Measurements from ENCODE around the gene PLEKHG3. TPM values are rescaled to one million over a fixed set of nuclear protein-coding genes. Genes with fewer than 3 reads are reported as not detected.

Gene PLEKHG3
- polyA plus RNA-seq, 1 donor (not counting 4 experiments of a cell fraction or from before 2014, with no cell fraction given), result 71.0 TPM

- TF ChIP-seq CTCF (optimal IDR thresholded peaks at IDR 0.05 in 1 of 3, IDR thresholded peaks at IDR 0.05 in 1 of 3, conservative IDR thresholded peaks at IDR 0.05 in 1 of 3; ENCODE audit: extremely low read depth in 1 of 3, insufficient read depth in 2 of 3, low read length in 3 of 3) (no peak), EZH2 (IDR thresholded peaks at IDR 0.05; ENCODE audit: low read length) (no peak)
- H3K9me3 ChIP-seq (ENCODE audit: control insufficient read depth, low read depth, low read length), result no peaks in the 10 kb centered on the region
- no peak overlapping the region for H3K9ac ChIP-seq (ENCODE audit: control insufficient read depth, extremely low read depth, insufficient read depth, low read length)
- no peak overlapping the region for H3K4me3 ChIP-seq (ENCODE audit: control insufficient read depth in 2 of 3, extremely low read depth in 1 of 3, insufficient read depth in 2 of 3, low read depth in 1 of 3, low read length in 3 of 3)
- peaks cover 32% of the 10 kb centered on the region for H3K4me1 ChIP-seq (ENCODE audit: control insufficient read depth, extremely low read depth, insufficient read depth, low read length)
- dilution Hi-C loops (cut with MboI; ENCODE audit: extremely low pct_ligation_motif_present, low sequenced_read_pairs), result no loop called here
- H3K4me2 ChIP-seq (ENCODE audit: control insufficient read depth, extremely low read depth, insufficient read depth, low read depth, low read length), result no peak overlapping the region
- no peaks in the 10 kb centered on the region for H3K27me3 ChIP-seq (ENCODE audit: control insufficient read depth, extremely low read depth, insufficient read depth, low read length)
- H3K79me2 ChIP-seq (ENCODE audit: control insufficient read depth, insufficient read depth, low read length), result no peaks in the 10 kb centered on the region
- H3K9me1 ChIP-seq (ENCODE audit: control insufficient read depth, extremely low read depth, insufficient read depth, low read length), result no peaks in the 10 kb centered on the region
- H4K20me1 ChIP-seq (ENCODE audit: control insufficient read depth, extremely low read depth, insufficient read depth, low read length), result no peaks in the 10 kb centered on the region
- FAIRE-seq, result no peak
- DNase-seq (ENCODE audit: low read depth, low spot score), result no peak
- no peak overlapping the region for H3K27ac ChIP-seq (ENCODE audit: control insufficient read depth, insufficient read depth, low read length)
- peaks cover 12 to 18% of the 10 kb centered on the region in 2 experiments for H3K36me3 ChIP-seq (ENCODE audit: control insufficient read depth in 2 of 2, extremely low read depth in 1 of 2, insufficient read depth in 2 of 2, low read length in 2 of 2)
- H2AFZ ChIP-seq (ENCODE audit: control insufficient read depth, low read length), result no peak overlapping the region
Measured at GRCh38 chr14:64752909-64753308, 48.7 kb downstream of the PLEKHG3 start.

- H3K27ac ChIP-seq (ENCODE audit: control insufficient read depth, insufficient read depth, low read length), result no peak overlapping the region
- DNase-seq (ENCODE audit: low read depth, low spot score) (no peak), FAIRE-seq (no peak)
- H3K9me1 ChIP-seq (ENCODE audit: control insufficient read depth, extremely low read depth, insufficient read depth, low read length), result no peaks in the 10 kb centered on the region
- H3K9ac ChIP-seq (ENCODE audit: control insufficient read depth, extremely low read depth, insufficient read depth, low read length), result no peak overlapping the region
- H3K9me3 ChIP-seq (ENCODE audit: control insufficient read depth, low read depth, low read length), result no peaks in the 10 kb centered on the region
- H3K79me2 ChIP-seq (ENCODE audit: control insufficient read depth, insufficient read depth, low read length), result no peaks in the 10 kb centered on the region
- H3K27me3 ChIP-seq (ENCODE audit: control insufficient read depth, extremely low read depth, insufficient read depth, low read length), result no peaks in the 10 kb centered on the region
- no peak overlapping the region for H3K4me2 ChIP-seq (ENCODE audit: control insufficient read depth, extremely low read depth, insufficient read depth, low read depth, low read length)
- H3K36me3 ChIP-seq (ENCODE audit: control insufficient read depth in 2 of 2, extremely low read depth in 1 of 2, insufficient read depth in 2 of 2, low read length in 2 of 2), result peaks cover 10 to 13% of the 10 kb centered on the region in 2 experiments
- no peak overlapping the region for H3K4me3 ChIP-seq (ENCODE audit: control insufficient read depth in 2 of 3, extremely low read depth in 1 of 3, insufficient read depth in 2 of 3, low read depth in 1 of 3, low read length in 3 of 3)
- no peak overlapping the region for H2AFZ ChIP-seq (ENCODE audit: control insufficient read depth, low read length)
- H4K20me1 ChIP-seq (ENCODE audit: control insufficient read depth, extremely low read depth, insufficient read depth, low read length), result no peaks in the 10 kb centered on the region
- no peak for TF ChIP-seq CTCF (optimal IDR thresholded peaks at IDR 0.05 in 1 of 3, IDR thresholded peaks at IDR 0.05 in 1 of 3, conservative IDR thresholded peaks at IDR 0.05 in 1 of 3; ENCODE audit: extremely low read depth in 1 of 3, insufficient read depth in 2 of 3, low read length in 3 of 3)
- dilution Hi-C loops (cut with MboI; ENCODE audit: extremely low pct_ligation_motif_present, low sequenced_read_pairs), result no loop called here
- peaks cover 37% of the 10 kb centered on the region for H3K4me1 ChIP-seq (ENCODE audit: control insufficient read depth, extremely low read depth, insufficient read depth, low read length)
Measured at GRCh38 chr14:64753374-64753773, 49.1 kb downstream of the PLEKHG3 start.

All from keratinocyte (primary cell).